Spleen (tissue), 7 donors: ENCODE measurements around the gene AFDN.

ENCODE experiments used
- POLR2A ChIP-seq, 3 donors: fragments of 450-650 bp; IDR thresholded peaks; one replicate each; pipeline ENCODE4 v1.5.1; 2017; ENCODE audit warnings: antibody characterized with exemption in 3 of 3, mild to moderate bottlenecking in 1 of 3
- POLR2AphosphoS5 ChIP-seq, 3 donors: sonication (generic); formaldehyde crosslinking; IDR thresholded peaks; one replicate each; pipeline ENCODE4 v1.5.1; 2017; ENCODE audit warnings: antibody characterized with exemption in 3 of 3
- TF ChIP-seq, protein P1 (sequence below), 11 experiments: fragments of 200-600 bp in 7 of 11; fragments of 450-650 bp in 4 of 11; sonication (generic) in 4 of 11; IDR thresholded peaks in 8 of 11; conservative IDR thresholded peaks in 3 of 11; 1 replicate in 7 of 11; 2 replicates in 4 of 11; pipeline versions ENCODE4 v1.4.0 to v1.8.0; 2016 to 2021; ENCODE audit warnings: antibody characterized with exemption in 11 of 11, inconsistent platforms in 4 of 11, mild to moderate bottlenecking in 1 of 11
- donor health status: DM: no; HTN: no; CAD: no; lungs with moderate emphysema.
- donor health status: DM: no; HTN: no; CAD: no.
- donor health status: DM: no; HTN: no; CAD: no.

DNA sequence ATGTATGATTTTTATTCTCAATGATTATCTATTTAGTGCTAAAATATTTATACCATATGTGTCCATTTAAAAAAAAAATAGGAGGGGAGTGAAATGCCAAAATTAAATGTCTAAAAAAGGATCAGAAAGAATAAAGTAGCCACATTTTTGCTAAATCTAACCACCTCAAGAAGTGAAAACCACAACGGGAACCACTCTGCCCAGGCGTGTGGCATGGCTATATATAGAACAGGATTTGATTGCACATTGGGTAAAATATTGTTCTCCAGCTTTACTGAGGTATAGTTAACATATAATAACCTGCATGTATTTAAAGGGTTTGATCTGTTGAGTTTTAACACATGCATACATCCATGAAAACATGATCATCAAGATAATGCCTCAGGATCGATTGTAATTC lies 19.0 kb upstream of the AFDN start:
- TF ChIP-seq, protein P1, sequence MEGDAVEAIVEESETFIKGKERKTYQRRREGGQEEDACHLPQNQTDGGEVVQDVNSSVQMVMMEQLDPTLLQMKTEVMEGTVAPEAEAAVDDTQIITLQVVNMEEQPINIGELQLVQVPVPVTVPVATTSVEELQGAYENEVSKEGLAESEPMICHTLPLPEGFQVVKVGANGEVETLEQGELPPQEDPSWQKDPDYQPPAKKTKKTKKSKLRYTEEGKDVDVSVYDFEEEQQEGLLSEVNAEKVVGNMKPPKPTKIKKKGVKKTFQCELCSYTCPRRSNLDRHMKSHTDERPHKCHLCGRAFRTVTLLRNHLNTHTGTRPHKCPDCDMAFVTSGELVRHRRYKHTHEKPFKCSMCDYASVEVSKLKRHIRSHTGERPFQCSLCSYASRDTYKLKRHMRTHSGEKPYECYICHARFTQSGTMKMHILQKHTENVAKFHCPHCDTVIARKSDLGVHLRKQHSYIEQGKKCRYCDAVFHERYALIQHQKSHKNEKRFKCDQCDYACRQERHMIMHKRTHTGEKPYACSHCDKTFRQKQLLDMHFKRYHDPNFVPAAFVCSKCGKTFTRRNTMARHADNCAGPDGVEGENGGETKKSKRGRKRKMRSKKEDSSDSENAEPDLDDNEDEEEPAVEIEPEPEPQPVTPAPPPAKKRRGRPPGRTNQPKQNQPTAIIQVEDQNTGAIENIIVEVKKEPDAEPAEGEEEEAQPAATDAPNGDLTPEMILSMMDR (IDR thresholded peaks at IDR 0.05 in 8 of 11, conservative IDR thresholded peaks at IDR 0.05 in 3 of 11): no peak
- TF ChIP-seq POLR2A (IDR thresholded peaks at IDR 0.05): no peak
- no peak for TF ChIP-seq POLR2AphosphoS5 (IDR thresholded peaks at IDR 0.05)
